DOHH2 (cell line): Measurements from ENCODE around the gene FIZ1.

Experiments used
- EZH2phosphoT487 ChIP-seq: fragments of 200-600 bp; sonication (generic); IDR thresholded peaks from 2 replicates; pipeline ENCODE4 v1.6.1; 2017; ENCODE audit warnings: borderline replicate concordance, mild to moderate bottlenecking, antibody characterized with exemption, low read length, moderate library complexity, mixed read lengths
- TF ChIP-seq, protein P1 (sequence below): fragments of 200-600 bp; sonication (generic); IDR thresholded peaks from one replicate; pipeline ENCODE4 v1.5.1; 2014; ENCODE audit warnings: antibody characterized with exemption, mild to moderate bottlenecking, low read depth, low read length; ENCODE audit not compliant: poor library complexity, severe bottlenecking

DNA sequence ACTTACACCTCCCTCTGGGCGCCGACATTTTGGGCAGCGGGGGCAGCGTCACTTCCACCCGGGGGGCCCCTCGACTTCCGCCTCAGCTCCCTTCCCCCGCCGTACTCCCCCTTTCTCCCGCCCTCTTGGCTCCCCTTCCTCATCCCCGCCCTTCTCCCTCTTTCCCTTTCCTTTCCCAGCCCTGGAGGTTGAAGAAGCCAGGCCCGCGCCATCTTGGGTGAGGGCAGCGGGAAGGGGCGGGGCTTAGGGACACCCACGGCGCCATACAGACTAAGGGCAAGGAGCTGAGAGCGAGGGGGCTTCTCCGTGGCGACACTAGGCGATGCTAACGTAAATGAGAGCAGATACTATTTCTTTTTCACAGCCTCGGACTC, at the start of gene FIZ1:
- TF ChIP-seq, protein P1, sequence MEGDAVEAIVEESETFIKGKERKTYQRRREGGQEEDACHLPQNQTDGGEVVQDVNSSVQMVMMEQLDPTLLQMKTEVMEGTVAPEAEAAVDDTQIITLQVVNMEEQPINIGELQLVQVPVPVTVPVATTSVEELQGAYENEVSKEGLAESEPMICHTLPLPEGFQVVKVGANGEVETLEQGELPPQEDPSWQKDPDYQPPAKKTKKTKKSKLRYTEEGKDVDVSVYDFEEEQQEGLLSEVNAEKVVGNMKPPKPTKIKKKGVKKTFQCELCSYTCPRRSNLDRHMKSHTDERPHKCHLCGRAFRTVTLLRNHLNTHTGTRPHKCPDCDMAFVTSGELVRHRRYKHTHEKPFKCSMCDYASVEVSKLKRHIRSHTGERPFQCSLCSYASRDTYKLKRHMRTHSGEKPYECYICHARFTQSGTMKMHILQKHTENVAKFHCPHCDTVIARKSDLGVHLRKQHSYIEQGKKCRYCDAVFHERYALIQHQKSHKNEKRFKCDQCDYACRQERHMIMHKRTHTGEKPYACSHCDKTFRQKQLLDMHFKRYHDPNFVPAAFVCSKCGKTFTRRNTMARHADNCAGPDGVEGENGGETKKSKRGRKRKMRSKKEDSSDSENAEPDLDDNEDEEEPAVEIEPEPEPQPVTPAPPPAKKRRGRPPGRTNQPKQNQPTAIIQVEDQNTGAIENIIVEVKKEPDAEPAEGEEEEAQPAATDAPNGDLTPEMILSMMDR: no peak
- TF ChIP-seq EZH2phosphoT487: no peak
